GM12892 (cell line): ENCODE data around the gene DTX1.

Source experiments
- POLR2A ChIP-seq: IDR thresholded peaks from 2 replicates; pipeline ENCODE4 v1.6.1; 2011; ENCODE audit warnings: low read depth, low read length, control low read depth
- POLR2AphosphoS5 ChIP-seq: IDR thresholded peaks from 2 replicates; pipeline ENCODE4 v1.6.1; 2011; ENCODE audit warnings: low read depth, low read length, control low read depth

DNA sequence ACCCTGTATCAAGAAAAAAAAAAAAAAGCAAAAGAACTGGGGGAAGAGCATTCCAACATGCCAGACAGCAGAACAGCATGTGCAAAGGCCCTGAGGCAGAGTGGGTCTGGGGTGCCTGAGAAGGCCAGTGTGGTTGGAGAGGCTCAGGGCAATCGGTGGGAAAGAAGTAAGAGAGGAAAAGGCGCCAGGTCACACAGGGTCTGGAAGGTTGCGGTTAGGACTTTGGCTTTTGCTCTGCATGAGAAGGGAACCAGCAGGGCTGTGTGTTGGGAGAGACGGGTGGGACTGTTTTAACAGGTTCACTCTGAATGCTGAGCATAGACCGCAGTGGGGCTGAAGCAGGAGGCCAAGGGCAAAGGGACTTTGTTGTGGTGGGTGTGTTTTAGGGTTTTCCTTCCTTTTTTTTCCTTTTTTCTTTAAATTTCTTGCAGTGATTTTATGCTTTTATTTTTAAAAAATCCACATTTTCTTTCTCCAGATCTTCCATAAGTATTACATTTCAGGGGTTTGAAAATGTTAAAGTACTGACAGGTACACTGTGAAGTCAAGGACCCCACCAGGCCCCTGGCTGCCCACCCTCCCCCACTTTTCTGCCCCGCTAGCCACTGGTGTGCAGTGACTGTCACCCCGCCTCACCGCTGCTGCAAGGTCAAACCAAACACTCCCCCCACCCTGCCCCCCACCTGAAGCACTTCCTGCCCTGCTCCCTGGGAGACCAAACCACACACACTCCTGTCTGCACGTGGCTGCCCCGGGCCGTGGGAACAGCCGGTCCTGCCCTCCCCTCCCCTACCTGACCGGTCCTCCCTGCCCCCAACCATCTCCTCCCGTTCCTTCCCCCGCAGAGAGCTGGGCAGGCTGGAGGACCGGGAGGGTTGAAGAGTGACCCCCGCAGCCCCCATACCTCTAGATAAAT is 30.0 kb downstream of the DTX1 start:
- TF ChIP-seq POLR2A = no peak
- no peak for TF ChIP-seq POLR2AphosphoS5
